Naive thymus-derived CD4-positive, alpha-beta T cell (primary cell): Measurements from ENCODE around the gene ATP5MG. TPM values are rescaled to one million over a fixed set of nuclear protein-coding genes. Genes with fewer than 3 reads are reported as not detected.
"Not testable (repeated sequence)": the region's sequence is repeated elsewhere in the genome, so short reads cannot be mapped to it uniquely, and the experiment has no call there.

Source experiments
- ATAC-seq: fragments of 150-1000 bp; cut with Tn5 transposase; 2 replicates; pipeline ENCODE4 v1.10.0; 2021; ENCODE audit warnings: mild to moderate bottlenecking, moderate library complexity
- CTCF ChIA-PET: fragments of 350-600 bp; sonication (Branson Sonifier 250); formaldehyde crosslinking; loops from one replicate; lab custom pipeline; 2021; ENCODE audit warnings: antibody characterized with exemption; lab: Charles Lee
- POLR2A ChIA-PET: fragments of 350-600 bp; sonication (Branson Sonifier 250); formaldehyde crosslinking; loops from one replicate; lab custom pipeline; 2021; ENCODE audit warnings: antibody characterized with exemption, inconsistent platforms; lab: Charles Lee
- DNase-seq, 9 donors: peaks; one replicate each; pipeline versions ENCODE4 v3.0.0 to v3.0.0-alpha.2; 2020 to 2022; ENCODE audit warnings: mixed read lengths in 1 of 9
- H3K27ac ChIP-seq: one replicate; pipeline ENCODE4 v1.7.0; 2013; ENCODE audit warnings: mild to moderate bottlenecking, low read depth, low read length, moderate library complexity
- H3K27me3 ChIP-seq, 2 donors: one replicate each; pipeline ENCODE4 v1.7.0; 2013; ENCODE audit warnings: low read length in 2 of 2, mild to moderate bottlenecking in 2 of 2, moderate library complexity in 2 of 2; ENCODE audit not compliant: control insufficient read depth in 2 of 2, insufficient read depth in 2 of 2
- H3K36me3 ChIP-seq, 3 experiments: 1 replicate in 2 of 3; 2 replicates in 1 of 3; pipeline ENCODE4 v1.7.0; 2013; ENCODE audit warnings: low read length in 3 of 3, mild to moderate bottlenecking in 3 of 3, moderate library complexity in 1 of 3; ENCODE audit not compliant: insufficient read depth in 3 of 3, control insufficient read depth in 2 of 3
- H3K4me1 ChIP-seq, 2 donors: one replicate each; pipeline ENCODE4 v1.7.0; 2013; ENCODE audit warnings: low read length in 2 of 2, mild to moderate bottlenecking in 2 of 2, moderate library complexity in 1 of 2; ENCODE audit not compliant: control insufficient read depth in 2 of 2, insufficient read depth in 2 of 2
- H3K4me3 ChIP-seq: 2 replicates; pipeline ENCODE4 v1.7.0; 2013; ENCODE audit warnings: mild to moderate bottlenecking, low read length
- H3K9me3 ChIP-seq, 3 experiments: 1 replicate in 2 of 3; 2 replicates in 1 of 3; pipeline ENCODE4 v1.7.0; 2013; ENCODE audit warnings: low read length in 3 of 3; ENCODE audit not compliant: control insufficient read depth in 2 of 3
- H3K27ac Mint-ChIP-seq, 9 donors: one replicate each; pipeline ENCODE4 v1.8.0; 2020 to 2022; ENCODE audit warnings: mixed read lengths in 9 of 9, mild to moderate bottlenecking in 8 of 9, moderate library complexity in 5 of 9, inconsistent platforms in 2 of 9
- H3K27me3 Mint-ChIP-seq, 5 donors: one replicate each; pipeline ENCODE4 v1.8.0; 2021 to 2022; ENCODE audit warnings: mixed read lengths in 5 of 5, mild to moderate bottlenecking in 1 of 5
- H3K36me3 Mint-ChIP-seq, 5 donors: one replicate each; pipeline ENCODE4 v1.8.0; 2020 to 2022; ENCODE audit warnings: mixed read lengths in 5 of 5, mild to moderate bottlenecking in 3 of 5, inconsistent platforms in 1 of 5
- H3K4me1 Mint-ChIP-seq, 7 donors: one replicate each; pipeline ENCODE4 v1.8.0; 2020 to 2022; ENCODE audit warnings: mixed read lengths in 7 of 7, mild to moderate bottlenecking in 3 of 7, inconsistent platforms in 1 of 7
- H3K4me3 Mint-ChIP-seq, 10 donors: one replicate each; pipeline ENCODE4 v1.8.0; 2020 to 2022; ENCODE audit warnings: mild to moderate bottlenecking in 10 of 10, mixed read lengths in 10 of 10, moderate library complexity in 6 of 10, inconsistent platforms in 2 of 10
- H3K9me3 Mint-ChIP-seq, 11 donors: one replicate each; pipeline ENCODE4 v1.8.0; 2020 to 2022; ENCODE audit warnings: mixed read lengths in 11 of 11, mild to moderate bottlenecking in 4 of 11, inconsistent platforms in 1 of 11, moderate library complexity in 1 of 11
- intact Hi-C, 2 donors: fragments of 100-400 bp; cut with micrococcal nuclease; formaldehyde crosslinking; loops; one replicate each; pipeline ENCODE4 v1.15.1; 2023
- polyA plus RNA-seq, 2 donors: library from polyadenylated mRNA; unstranded; fragments of 300-500 nt; fragmentation: Illumina TruSeq; gene quantifications; one replicate each; pipeline ENCODE4 v1.2.3, GENCODE V29; 2021
- total RNA-seq, 6 experiments: library from RNA in 5 of 6; stranded (reverse) in 5 of 6; gene quantifications; 1 replicate in 5 of 6; 2 replicates in 1 of 6; pipeline ENCODE4 v1.2.3 and lab custom pipeline; 2021 to 2026

The ATP5MG gene
- total and polyA plus RNA-seq, 7 experiments from 2014 or later = 140 to 842 (median 194) TPM

GRCh38 chr11:118398791-118399559, 2.4 kb upstream of the ATP5MG start:
- H3K27ac Mint-ChIP-seq = peak overlapping the region; percentile 97 to 100 (median 100)
- H3K9me3 ChIP-seq = no peaks in the 10 kb centered on the region
- H3K4me1 ChIP-seq = peaks cover 37 to 61% of the 10 kb centered on the region in 2 donors
- POLR2A ChIA-PET = interaction anchor here (1.1 to 4.1 kb wide), 10 partner anchors 14 to 95 kb away, joined by 3 to 31 read pairs (median 4); partner anchors contain the start of genes CD3E, KMT2A and UBE4A
- peaks cover 0 to 2% (median 0%) of the 10 kb centered on the region in 5 donors for H3K27me3 Mint-ChIP-seq
- peaks cover 0 to 32% (median 10%) of the 10 kb centered on the region in 3 experiments for H3K36me3 ChIP-seq
- H3K4me3 ChIP-seq = peak overlapping the region; percentile 4
- DNase-seq (peak in 7 of 9 donors; percentile 68 to 92 (median 86)), ATAC-seq (peak; percentile 91)
- H3K36me3 Mint-ChIP-seq = peaks cover 5 to 30% (median 13%) of the 10 kb centered on the region in 5 donors
- peak overlapping the region; percentile 67 to 99 (median 98) for H3K4me3 Mint-ChIP-seq
- peaks cover 0 to 4% (median 0%) of the 10 kb centered on the region in 11 donors for H3K9me3 Mint-ChIP-seq
- CTCF ChIA-PET = interaction anchor here (0.5 to 1.6 kb wide), 6 partner anchors 10 to 121 kb away, joined by 3 to 8 read pairs (median 4); no protein-coding TSS in a partner anchor
- H3K27me3 ChIP-seq = no peaks in the 10 kb centered on the region
- peak overlapping the region; percentile 97 for H3K27ac ChIP-seq
- intact Hi-C loops = loop anchor here (1.0 to 5.0 kb wide), 4 partner anchors 92 to 392 kb away; partner anchors contain the start of genes DDX6 (in 1 of the 2) and MPZL3 (in 1 of the 2)
- H3K4me1 Mint-ChIP-seq = peaks cover 34 to 68% (median 51%) of the 10 kb centered on the region in 7 donors

GRCh38 chr11:118401880-118402590, 629 bp downstream of the ATP5MG start:
- H3K9me3 Mint-ChIP-seq = peaks cover 0 to 4% (median 0%) of the 10 kb centered on the region in 11 donors
- Histone ChIP-seq H3K4me1 (peaks cover 37 to 53% of the 10 kb centered on the region in 2 donors), H3K27me3 (no peaks in the 10 kb centered on the region), H3K36me3 (peaks cover 2 to 25% (median 6%) of the 10 kb centered on the region in 3 experiments), H3K27ac (peak overlapping the region; percentile 97), H3K9me3 (no peaks in the 10 kb centered on the region), H3K4me3 (peak overlapping the region; percentile 79)
- H3K27ac Mint-ChIP-seq = peak overlapping the region; percentile 97 to 100 (median 100)
- ChIA-PET POLR2A (interaction anchor here (0.6 to 1.8 kb wide), 7 partner anchors 29 to 761 kb away, joined by 3 to 8 read pairs (median 3); partner anchors contain the start of gene KMT2A), CTCF (interaction anchor here (0.6 to 1.5 kb wide), 6 partner anchors 34 to 121 kb away, joined by 3 to 5 read pairs (median 4); partner anchors contain the start of gene KMT2A)
- peaks cover 0 to 2% (median 0%) of the 10 kb centered on the region in 5 donors for H3K27me3 Mint-ChIP-seq
- DNase-seq (no peak), ATAC-seq (no peak)
- peaks cover 4 to 28% (median 10%) of the 10 kb centered on the region in 5 donors for H3K36me3 Mint-ChIP-seq
- H3K4me3 Mint-ChIP-seq = peak overlapping the region; percentile 97 to 99 (median 98)
- H3K4me1 Mint-ChIP-seq = peaks cover 42 to 80% (median 78%) of the 10 kb centered on the region in 7 donors
- intact Hi-C loops = loop anchor here (1.0 to 2.0 kb wide), 7 partner anchors 33 to 171 kb away; partner anchors contain the start of genes ARCN1 (in 2 of the 2) and UBE4A (in 2 of the 2)

- peaks cover 2 to 30% (median 8%) of the 10 kb centered on the region in 3 experiments for H3K36me3 ChIP-seq
- H3K27me3 Mint-ChIP-seq, H3K9me3 Mint-ChIP-seq, DNase-seq, ATAC-seq, intact Hi-C loops, H3K9me3 ChIP-seq, H3K27me3 ChIP-seq: not testable (repeated sequence)
- Mint-ChIP-seq H3K4me1 (peaks cover 42 to 80% (median 77%) of the 10 kb centered on the region in 7 donors), H3K4me3 (peak overlapping the region; percentile 97 to 99 (median 98)), H3K36me3 (peaks cover 4 to 25% (median 10%) of the 10 kb centered on the region in 5 donors), H3K27ac (peak overlapping the region in 8 of 9 donors; percentile 32 to 100 (median 98))
- ChIA-PET CTCF (interaction anchor here (0.6 to 1.5 kb wide), 5 partner anchors 64 to 659 kb away, joined by 3 to 5 read pairs (median 4); no protein-coding TSS in a partner anchor), POLR2A (interaction anchor here (0.6 to 2.9 kb wide), 8 partner anchors 28 to 451 kb away, joined by 3 to 16 read pairs (median 4); partner anchors contain the start of gene KMT2A)
- H3K4me1 ChIP-seq = peaks cover 37 to 51% of the 10 kb centered on the region in 2 donors
- H3K27ac ChIP-seq = peak overlapping the region; percentile 97
- H3K4me3 ChIP-seq = peak overlapping the region; percentile 79
These were observed 1.2 kb downstream of the ATP5MG start for GRCh38 chr11:118402594-118402993.

- Mint-ChIP-seq H3K27me3 (no peaks in the 10 kb centered on the region), H3K4me3 (no peak overlapping the region), H3K4me1 (peaks cover 29 to 59% (median 53%) of the 10 kb centered on the region in 7 donors), H3K9me3 (no peaks in the 10 kb centered on the region), H3K27ac (peak overlapping the region in 6 of 9 donors; percentile 41 to 74 (median 48)), H3K36me3 (peaks cover 0 to 27% (median 17%) of the 10 kb centered on the region in 5 donors)
- peaks cover 4 to 47% (median 16%) of the 10 kb centered on the region in 3 experiments for H3K36me3 ChIP-seq
- no peak overlapping the region for H3K4me3 ChIP-seq
- no peaks in the 10 kb centered on the region for H3K27me3 ChIP-seq
- no peak for DNase-seq
- no peak for ATAC-seq
- peaks cover 11 to 30% of the 10 kb centered on the region in 2 donors for H3K4me1 ChIP-seq
- H3K27ac ChIP-seq = no peak overlapping the region
- CTCF ChIA-PET = no interaction called here
- no peaks in the 10 kb centered on the region for H3K9me3 ChIP-seq
- intact Hi-C loops = no loop called here
- POLR2A ChIA-PET = interaction anchor here (0.5 to 1.4 kb wide), 3 partner anchors 12 to 55 kb away, joined by 4 to 5 read pairs (median 4); no protein-coding TSS in a partner anchor
These were observed 5.3 kb downstream of the ATP5MG start for GRCh38 chr11:118406599-118407166.

- DNase-seq = no peak
- no peaks in the 10 kb centered on the region for H3K9me3 Mint-ChIP-seq
- H3K27ac Mint-ChIP-seq = peak overlapping the region in 2 of 9 donors; percentile 10 to 55
- Histone ChIP-seq H3K27me3 (no peaks in the 10 kb centered on the region), H3K4me3 (no peak overlapping the region), H3K9me3 (no peaks in the 10 kb centered on the region), H3K4me1 (peaks cover 0 to 4% of the 10 kb centered on the region in 2 donors), H3K36me3 (peaks cover 4 to 55% (median 16%) of the 10 kb centered on the region in 3 experiments), H3K27ac (no peak overlapping the region)
- H3K36me3 Mint-ChIP-seq = peaks cover 0 to 36% (median 13%) of the 10 kb centered on the region in 5 donors
- intact Hi-C loops = no loop called here
- H3K27me3 Mint-ChIP-seq = no peaks in the 10 kb centered on the region
- peaks cover 8 to 31% (median 25%) of the 10 kb centered on the region in 7 donors for H3K4me1 Mint-ChIP-seq
- ChIA-PET CTCF (interaction anchor here (0.6 kb wide), 1 partner anchor 370 kb away, joined by 5 read pairs; no protein-coding TSS in a partner anchor), POLR2A (interaction anchor here (1.0 to 2.2 kb wide), 2 partner anchors 26 to 685 kb away, joined by 3 to 7 read pairs; partner anchors contain the start of gene KMT2A)
- no peak for ATAC-seq
- no peak overlapping the region for H3K4me3 Mint-ChIP-seq
These were observed 8.8 kb downstream of the ATP5MG start for GRCh38 chr11:118410055-118410745.
